Thoracic aorta (tissue), 2 donors: ENCODE measurements around the gene MRPL21. TPM values are rescaled to one million over a fixed set of nuclear protein-coding genes. Genes with fewer than 3 reads are reported as not detected.
A peak's percentile ranks its signal among the peaks of the same experiment; 100 is the strongest.

Experiments used
- ATAC-seq: fragments of 150-250 bp; one replicate; pipeline ENCODE4 v1.8.0; 2017; ENCODE audit warnings: low read depth; ENCODE audit not compliant: insufficient number of reproducible peaks, low FRiP score
- DNase-seq: peaks from one replicate; pipeline ENCODE4 v3.0.0-alpha.2; 2020; ENCODE audit warnings: low spot score
- H3K27ac ChIP-seq, 2 donors: fragments of 200-600 bp; sonication (generic); 1 replicate in 1 of 2; 2 replicates in 1 of 2; pipeline ENCODE4 v1.5.1; 2016; ENCODE audit warnings: mild to moderate bottlenecking in 2 of 2, moderate library complexity in 2 of 2
- H3K27me3 ChIP-seq: fragments of 200-600 bp; sonication (generic); replicated peaks from 2 replicates; pipeline ENCODE4 v1.6.0; 2016; ENCODE audit warnings: mild to moderate bottlenecking; ENCODE audit not compliant: insufficient read depth
- H3K36me3 ChIP-seq: fragments of 200-600 bp; sonication (generic); one replicate; pipeline ENCODE4 v1.5.1; 2016
- H3K4me1 ChIP-seq, 2 donors: fragments of 200-600 bp; sonication (generic); 1 replicate in 1 of 2; 2 replicates in 1 of 2; pipeline versions ENCODE4 v1.5.1 to v1.6.0; 2016; ENCODE audit warnings: low read depth in 2 of 2, mild to moderate bottlenecking in 1 of 2; ENCODE audit not compliant: control insufficient read depth in 1 of 2
- H3K4me3 ChIP-seq: fragments of 200-600 bp; sonication (generic); 2 replicates; pipeline ENCODE4 v1.5.1; 2016; ENCODE audit warnings: mild to moderate bottlenecking
- H3K9me3 ChIP-seq: fragments of 200-600 bp; sonication (generic); 2 replicates; pipeline ENCODE4 v1.5.1; 2016
- total RNA-seq, 2 donors: library from RNA; depleted of rRNA; stranded (reverse); fragments of >200 nt; gene quantifications; one replicate each; pipeline versions ENCODE4 v1.1.0 to v1.2.3, GENCODE V29; 2016
- TF ChIP-seq, protein P1 (sequence below): fragments of 200-600 bp; sonication (generic); IDR thresholded peaks from one replicate; pipeline ENCODE4 v1.5.1; 2019; ENCODE audit warnings: antibody characterized with exemption

MRPL21 gene
- total RNA-seq, 2 donors from 2014 or later = 11.0 to 16.7 TPM

DNA sequence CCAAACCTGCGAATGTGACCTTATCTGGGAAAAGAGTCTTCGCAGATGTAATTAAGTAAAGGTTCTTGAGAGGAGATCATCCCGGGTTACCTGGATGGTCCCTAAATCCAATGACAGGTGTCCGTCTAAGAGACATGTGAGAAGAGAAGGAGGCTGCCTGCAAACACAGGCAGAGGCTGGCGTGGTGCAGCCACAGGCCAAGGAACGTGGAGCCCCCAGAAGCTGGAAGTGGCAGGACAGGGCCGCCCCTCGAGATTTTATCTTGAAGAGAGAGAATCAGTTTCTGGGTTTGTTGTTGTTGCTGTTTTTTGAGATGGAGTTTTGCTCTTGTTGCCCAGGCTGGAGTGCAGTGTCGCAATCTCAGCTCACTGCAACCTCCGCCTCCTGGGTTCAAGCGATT is 43.5 kb upstream of the MRPL21 start:
- no peak for ATAC-seq
- TF ChIP-seq, protein P1, sequence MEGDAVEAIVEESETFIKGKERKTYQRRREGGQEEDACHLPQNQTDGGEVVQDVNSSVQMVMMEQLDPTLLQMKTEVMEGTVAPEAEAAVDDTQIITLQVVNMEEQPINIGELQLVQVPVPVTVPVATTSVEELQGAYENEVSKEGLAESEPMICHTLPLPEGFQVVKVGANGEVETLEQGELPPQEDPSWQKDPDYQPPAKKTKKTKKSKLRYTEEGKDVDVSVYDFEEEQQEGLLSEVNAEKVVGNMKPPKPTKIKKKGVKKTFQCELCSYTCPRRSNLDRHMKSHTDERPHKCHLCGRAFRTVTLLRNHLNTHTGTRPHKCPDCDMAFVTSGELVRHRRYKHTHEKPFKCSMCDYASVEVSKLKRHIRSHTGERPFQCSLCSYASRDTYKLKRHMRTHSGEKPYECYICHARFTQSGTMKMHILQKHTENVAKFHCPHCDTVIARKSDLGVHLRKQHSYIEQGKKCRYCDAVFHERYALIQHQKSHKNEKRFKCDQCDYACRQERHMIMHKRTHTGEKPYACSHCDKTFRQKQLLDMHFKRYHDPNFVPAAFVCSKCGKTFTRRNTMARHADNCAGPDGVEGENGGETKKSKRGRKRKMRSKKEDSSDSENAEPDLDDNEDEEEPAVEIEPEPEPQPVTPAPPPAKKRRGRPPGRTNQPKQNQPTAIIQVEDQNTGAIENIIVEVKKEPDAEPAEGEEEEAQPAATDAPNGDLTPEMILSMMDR = no peak
- Histone ChIP-seq H3K27me3 (no peaks in the 10 kb centered on the region), H3K9me3 (no peaks in the 10 kb centered on the region), H3K4me1 (peaks cover 16 to 49% of the 10 kb centered on the region in 2 donors), H3K4me3 (peak overlapping the region; percentile 33), H3K27ac (peak overlapping the region; percentile 77 to 97), H3K36me3 (no peaks in the 10 kb centered on the region)
- no peak for DNase-seq

DNA sequence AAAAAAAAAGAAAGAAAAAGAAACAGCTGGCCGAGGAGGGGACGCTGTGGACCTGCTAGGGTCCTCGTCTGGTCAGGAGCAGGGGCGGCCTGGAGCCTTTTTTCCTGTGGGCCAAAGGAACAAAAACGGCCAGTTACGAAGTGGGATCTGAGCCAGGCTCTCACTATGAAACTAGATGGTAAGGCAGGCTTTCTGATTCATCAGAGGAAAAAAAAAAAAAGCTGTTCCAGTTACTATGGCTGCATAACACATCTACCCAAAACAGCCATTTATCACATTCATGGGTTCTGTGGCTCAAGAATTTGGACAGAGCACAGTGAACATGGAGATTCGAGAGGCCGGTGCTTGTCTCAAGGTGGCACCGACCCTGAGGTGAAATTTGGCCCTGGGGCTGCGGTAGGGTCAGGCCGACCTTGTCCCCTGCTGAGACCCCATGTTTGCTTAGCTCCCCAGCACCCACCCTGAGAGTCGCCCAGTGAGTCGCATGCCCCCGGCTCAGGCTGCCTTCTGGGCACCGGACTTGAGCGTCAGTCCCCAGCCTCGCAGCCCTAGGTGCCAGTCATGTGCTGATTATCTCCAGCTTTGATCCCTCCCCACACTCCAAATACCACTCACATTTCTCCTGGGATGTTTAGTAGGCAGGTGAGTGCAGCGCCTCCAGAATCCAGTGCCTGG is 42.9 kb upstream of the MRPL21 start:
- H3K27me3 ChIP-seq = no peaks in the 10 kb centered on the region
- DNase-seq (no peak), ATAC-seq (peak; percentile 83)
- TF ChIP-seq, protein P1 = no peak
- peaks cover 22 to 55% of the 10 kb centered on the region in 2 donors for H3K4me1 ChIP-seq
- H3K9me3 ChIP-seq = no peaks in the 10 kb centered on the region
- peak overlapping the region; percentile 33 for H3K4me3 ChIP-seq
- H3K27ac ChIP-seq = peak overlapping the region; percentile 77 to 97
- H3K36me3 ChIP-seq = no peaks in the 10 kb centered on the region

DNA sequence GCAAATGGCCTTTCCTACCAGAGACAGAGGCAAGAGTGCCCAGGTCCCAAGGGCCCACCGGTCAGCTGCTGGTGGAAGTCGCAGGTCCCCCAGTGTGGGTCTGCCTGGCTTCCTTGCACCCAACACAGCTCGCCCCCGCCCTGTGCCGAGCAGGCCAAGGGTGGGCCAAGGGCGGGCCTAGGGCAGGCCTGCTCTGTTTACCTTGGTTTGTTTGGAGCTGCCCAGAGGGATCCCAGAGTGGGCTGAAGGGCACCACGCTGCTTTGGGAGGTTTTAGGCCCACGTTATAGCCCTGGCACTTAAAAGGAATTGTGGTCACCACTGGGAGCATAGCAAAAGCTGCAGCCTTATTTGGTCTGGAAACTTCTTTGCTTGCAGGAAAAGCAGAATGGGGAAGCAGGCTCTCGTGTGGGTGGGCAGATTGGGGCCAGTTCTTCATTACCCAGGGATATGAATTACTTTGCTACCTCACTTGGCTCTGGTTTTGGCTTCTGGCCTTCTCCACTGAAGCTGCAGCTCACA is 39.2 kb upstream of the MRPL21 start:
- no peak for DNase-seq
- no peak overlapping the region for H3K4me3 ChIP-seq
- ATAC-seq = peak; percentile 66

DNA sequence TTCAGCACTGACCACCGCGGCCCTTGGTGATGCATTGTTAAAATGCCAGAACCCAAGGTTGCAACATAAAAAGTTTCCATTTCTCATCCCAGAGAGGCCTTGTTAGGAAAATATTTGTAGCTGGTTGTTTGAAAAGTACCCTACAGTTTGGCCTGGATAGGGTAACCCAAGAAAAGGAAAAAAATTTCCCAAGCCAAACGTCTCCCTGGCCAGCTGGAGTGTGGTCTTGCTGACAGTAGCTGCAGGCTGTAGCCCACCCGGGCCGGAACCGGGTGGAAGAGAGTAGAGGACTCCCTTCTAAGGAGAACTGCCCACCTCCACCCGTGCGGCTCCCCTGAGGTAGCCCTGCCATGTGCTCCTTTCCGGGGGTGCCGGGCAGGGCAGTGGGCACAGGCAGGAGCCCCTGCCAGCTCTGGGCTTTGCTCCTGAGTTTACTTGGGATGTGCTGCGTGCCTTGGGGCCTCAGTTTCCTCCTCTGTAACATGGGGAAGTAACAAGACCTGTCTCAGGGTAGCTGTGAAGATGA is 38.5 kb upstream of the MRPL21 start:
- Histone ChIP-seq H3K36me3 (peaks cover 14% of the 10 kb centered on the region), H3K27me3 (no peaks in the 10 kb centered on the region), H3K9me3 (no peaks in the 10 kb centered on the region), H3K27ac (peak overlapping the region; percentile 97 to 99), H3K4me3 (peak overlapping the region; percentile 26), H3K4me1 (peaks cover 31 to 70% of the 10 kb centered on the region in 2 donors)
- DNase-seq (no peak), ATAC-seq (no peak)
- TF ChIP-seq, protein P1 = no peak

More for the DNA sequence above, 39.2 kb upstream of the MRPL21 start:
- TF ChIP-seq, protein P1 = no peak
- Histone ChIP-seq H3K36me3 (peaks cover 8% of the 10 kb centered on the region), H3K9me3 (no peaks in the 10 kb centered on the region), H3K27me3 (no peaks in the 10 kb centered on the region), H3K4me1 (peaks cover 31 to 71% of the 10 kb centered on the region in 2 donors), H3K27ac (peak overlapping the region; percentile 97 to 99)

DNA sequence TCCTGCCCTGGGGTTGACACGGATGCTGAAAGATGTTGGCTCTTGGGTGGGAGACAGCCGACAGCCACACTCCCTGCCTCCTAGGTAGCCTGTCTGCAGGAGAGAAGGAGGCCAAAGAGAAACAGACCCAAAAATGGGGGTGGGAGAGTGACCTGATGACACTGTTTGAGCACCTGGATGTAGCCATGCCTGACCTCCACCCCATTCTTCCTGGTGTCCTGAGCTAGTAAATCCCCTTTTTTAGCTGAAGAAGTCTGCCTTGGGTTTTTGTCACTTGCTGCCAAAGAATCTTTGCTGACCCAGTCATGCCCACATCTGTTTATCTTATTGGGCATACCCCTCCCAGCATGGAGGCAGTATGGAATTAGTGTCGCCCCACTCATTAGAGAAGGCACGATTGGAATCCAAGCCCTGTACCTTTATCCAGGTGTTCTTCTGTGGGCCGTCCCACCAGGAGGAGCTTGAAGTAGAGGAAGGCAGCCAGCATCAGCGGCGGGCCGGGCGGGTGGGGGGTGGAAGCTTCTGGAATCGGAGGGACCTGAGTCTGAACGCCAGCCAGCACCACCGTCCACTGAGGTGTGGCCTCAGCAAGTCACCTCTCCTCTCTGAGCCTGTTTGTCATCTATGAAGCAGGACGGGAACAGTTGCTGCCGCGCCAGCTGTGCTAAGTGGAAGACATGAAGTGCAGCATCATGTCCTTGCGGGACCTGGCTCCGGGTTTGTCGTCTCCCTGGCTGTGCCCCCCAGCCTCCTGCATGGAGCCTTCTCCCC is 37.9 kb upstream of the MRPL21 start:
- Histone ChIP-seq H3K36me3 (peaks cover 21% of the 10 kb centered on the region), H3K4me1 (peaks cover 27 to 64% of the 10 kb centered on the region in 2 donors), H3K4me3 (peak overlapping the region; percentile 26), H3K9me3 (no peaks in the 10 kb centered on the region), H3K27me3 (no peaks in the 10 kb centered on the region), H3K27ac (peak overlapping the region; percentile 97 to 99)
- TF ChIP-seq, protein P1 = no peak
- ATAC-seq (no peak), DNase-seq (no peak)
